Rectal smooth muscle tissue (tissue), 1 donor: Measurements from ENCODE around the gene TRIM2.

Source experiments
- H3K27ac ChIP-seq: one replicate; pipeline ENCODE4 v1.7.0; 2013; ENCODE audit warnings: low read depth, low read length, inconsistent platforms
- H3K27me3 ChIP-seq: one replicate; pipeline ENCODE4 v1.7.0; 2013; ENCODE audit warnings: low read length; ENCODE audit not compliant: control insufficient read depth, insufficient read depth
- H3K36me3 ChIP-seq: one replicate; pipeline ENCODE4 v1.7.0; 2013; ENCODE audit warnings: low read length; ENCODE audit not compliant: control insufficient read depth, insufficient read depth
- H3K4me1 ChIP-seq: one replicate; pipeline ENCODE4 v1.7.0; 2013; ENCODE audit warnings: low read length; ENCODE audit not compliant: control insufficient read depth, insufficient read depth
- H3K4me3 ChIP-seq: one replicate; pipeline ENCODE4 v1.7.0; 2013; ENCODE audit warnings: low read length
- H3K9ac ChIP-seq: one replicate; pipeline ENCODE4 v1.7.0; 2013; ENCODE audit warnings: low read length

Gene TRIM2

GRCh38 chr4:153310793-153311192, 106.5 kb downstream of the TRIM2 start:
- no peaks in the 10 kb centered on the region for H3K27me3 ChIP-seq
- no peak overlapping the region for H3K9ac ChIP-seq
- no peak overlapping the region for H3K27ac ChIP-seq
- H3K36me3 ChIP-seq = no peaks in the 10 kb centered on the region
- H3K4me1 ChIP-seq = no peaks in the 10 kb centered on the region
- no peak overlapping the region for H3K4me3 ChIP-seq

GRCh38 chr4:153314915-153315314, 110.7 kb downstream of the TRIM2 start:
- Histone ChIP-seq H3K4me1 (no peaks in the 10 kb centered on the region), H3K9ac (no peak overlapping the region), H3K36me3 (no peaks in the 10 kb centered on the region), H3K27ac (no peak overlapping the region), H3K27me3 (no peaks in the 10 kb centered on the region), H3K4me3 (no peak overlapping the region)

GRCh38 chr4:153318696-153319320, 114.6 kb downstream of the TRIM2 start:
- Histone ChIP-seq H3K27me3 (no peaks in the 10 kb centered on the region), H3K4me1 (no peaks in the 10 kb centered on the region), H3K9ac (no peak overlapping the region), H3K27ac (no peak overlapping the region), H3K36me3 (peaks cover 5% of the 10 kb centered on the region), H3K4me3 (no peak overlapping the region)

DNA sequence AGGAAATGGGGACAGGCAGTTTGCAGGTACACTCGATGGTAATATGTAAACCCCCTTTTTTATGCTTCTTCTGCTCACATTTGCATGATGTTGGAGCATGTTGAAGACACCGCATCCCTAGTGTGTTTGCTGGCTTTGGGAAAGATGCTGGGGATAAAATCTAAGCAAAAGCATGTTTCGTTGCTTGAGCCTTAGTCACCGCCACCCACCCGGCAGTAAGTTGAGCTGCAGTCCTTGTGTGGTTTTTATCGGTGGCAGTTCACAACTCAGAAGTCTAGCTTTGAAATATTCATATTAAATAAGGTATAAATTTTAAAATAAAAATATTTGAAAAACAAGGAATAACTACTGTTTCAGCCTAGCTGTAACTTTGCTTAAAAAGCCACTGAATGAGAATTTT, 118.5 kb downstream of the TRIM2 start:
- Histone ChIP-seq H3K36me3 (peaks cover 5% of the 10 kb centered on the region), H3K27ac (no peak overlapping the region), H3K4me1 (no peaks in the 10 kb centered on the region), H3K27me3 (no peaks in the 10 kb centered on the region), H3K4me3 (no peak overlapping the region), H3K9ac (no peak overlapping the region)

DNA sequence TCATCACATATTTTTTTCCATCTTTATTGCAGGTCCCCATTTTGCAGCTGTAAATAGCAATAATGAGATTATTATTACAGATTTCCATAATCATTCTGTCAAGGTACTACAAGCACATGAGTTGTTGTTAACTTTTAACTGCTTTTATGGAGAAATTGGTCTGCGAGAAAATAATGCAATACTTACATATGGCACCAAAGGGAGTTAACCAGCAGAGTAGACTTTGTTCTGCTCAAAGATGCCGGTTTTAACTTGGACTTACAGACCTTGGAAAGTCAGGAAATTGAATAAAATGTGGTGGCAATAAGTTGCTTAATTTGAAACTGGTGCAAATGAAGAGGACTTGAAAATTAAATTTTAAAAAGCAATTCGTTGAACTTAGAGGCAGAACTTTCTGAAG, 119.8 kb downstream of the TRIM2 start:
- Histone ChIP-seq H3K36me3 (peaks cover 5% of the 10 kb centered on the region), H3K27ac (no peak overlapping the region), H3K9ac (no peak overlapping the region), H3K4me1 (no peaks in the 10 kb centered on the region), H3K4me3 (no peak overlapping the region), H3K27me3 (no peaks in the 10 kb centered on the region)

DNA sequence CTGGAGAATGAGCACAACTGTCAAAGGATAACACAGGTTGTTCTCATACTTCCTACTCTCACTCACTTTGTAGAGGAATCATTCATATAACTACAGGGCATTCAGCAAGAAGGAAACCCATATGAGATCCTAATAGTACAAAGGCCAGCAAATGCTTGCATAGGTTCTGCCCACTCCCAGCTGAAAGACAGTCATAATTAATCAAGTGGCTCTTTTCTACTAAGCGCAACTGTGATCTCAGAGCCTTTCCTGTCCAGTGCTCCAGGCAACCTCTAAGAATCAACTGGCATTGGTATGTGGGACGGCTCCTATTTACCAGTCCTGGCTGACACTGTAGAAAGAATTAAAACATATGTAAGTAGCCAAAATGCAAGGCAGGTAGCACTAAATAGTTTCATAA, 121.3 kb downstream of the TRIM2 start:
- Histone ChIP-seq H3K36me3 (peaks cover 8% of the 10 kb centered on the region), H3K4me3 (no peak overlapping the region), H3K4me1 (no peaks in the 10 kb centered on the region), H3K27me3 (no peaks in the 10 kb centered on the region), H3K27ac (no peak overlapping the region), H3K9ac (no peak overlapping the region)

DNA sequence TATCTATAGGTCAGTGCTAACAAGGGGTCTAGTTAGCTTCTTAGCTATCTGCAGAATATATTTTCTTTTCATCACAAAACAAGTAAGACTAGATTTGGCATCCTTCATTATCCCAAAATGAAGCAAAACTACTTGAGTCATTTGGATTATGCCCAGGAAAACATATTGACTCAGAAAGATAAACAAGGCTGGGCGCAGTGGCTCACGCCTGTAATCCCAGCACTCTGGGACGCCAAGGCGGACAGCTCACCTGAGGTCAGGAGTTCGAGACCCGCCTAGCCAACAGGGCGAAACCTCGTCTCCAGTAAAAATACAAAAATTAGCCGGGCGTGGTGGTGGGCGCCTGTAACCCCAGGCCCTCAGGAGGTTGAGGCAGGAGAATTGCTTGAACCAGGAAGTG, 122.3 kb downstream of the TRIM2 start:
- H3K27ac ChIP-seq = no peak overlapping the region

DNA sequence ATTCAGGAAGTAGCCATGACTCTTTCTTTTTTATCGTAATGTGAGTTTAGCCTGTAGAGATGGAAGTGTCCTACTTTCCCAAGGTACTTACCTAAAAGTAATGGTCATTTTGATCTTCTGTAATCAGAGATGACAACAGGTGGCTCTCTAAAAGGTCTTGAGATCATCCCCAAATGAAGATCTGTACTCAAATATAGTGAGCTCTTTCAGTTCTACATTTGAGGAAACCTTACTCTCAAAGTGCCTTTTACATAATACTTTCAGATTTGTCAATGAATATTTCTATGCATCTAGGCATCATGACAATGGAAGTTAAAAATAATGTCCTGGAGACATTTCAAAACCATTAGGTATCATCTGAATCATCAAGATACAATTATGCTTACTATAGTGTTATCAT, 123.0 kb downstream of the TRIM2 start:
- no peaks in the 10 kb centered on the region for H3K27me3 ChIP-seq
- no peak overlapping the region for H3K9ac ChIP-seq
- peaks cover 8% of the 10 kb centered on the region for H3K36me3 ChIP-seq
- H3K4me1 ChIP-seq = no peaks in the 10 kb centered on the region
- no peak overlapping the region for H3K27ac ChIP-seq
- H3K4me3 ChIP-seq = no peak overlapping the region

More for the DNA sequence above, 122.3 kb downstream of the TRIM2 start:
- Histone ChIP-seq H3K4me3 (no peak overlapping the region), H3K9ac (no peak overlapping the region), H3K36me3 (peaks cover 8% of the 10 kb centered on the region), H3K4me1 (no peaks in the 10 kb centered on the region), H3K27me3 (no peaks in the 10 kb centered on the region)

DNA sequence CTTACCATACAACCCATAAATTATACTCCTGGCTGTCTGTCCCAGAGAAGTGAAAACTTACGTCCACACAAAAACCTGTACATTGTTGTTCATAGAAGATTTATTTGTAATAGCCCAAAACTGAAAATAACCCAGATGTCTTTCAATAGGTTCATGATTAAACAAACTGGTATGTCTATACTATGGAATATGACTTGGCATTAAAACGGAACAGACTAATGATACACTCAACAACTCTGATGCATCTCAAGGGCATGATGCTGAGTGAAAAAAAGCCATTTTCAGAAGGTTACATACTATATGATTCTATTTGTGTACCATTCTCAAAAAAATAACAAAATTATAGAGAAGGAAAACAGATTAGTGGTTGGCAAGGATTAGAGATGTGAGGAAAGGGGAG, 128.7 kb downstream of the TRIM2 start:
- no peak overlapping the region for H3K27ac ChIP-seq
- no peaks in the 10 kb centered on the region for H3K27me3 ChIP-seq
- peaks cover 3% of the 10 kb centered on the region for H3K36me3 ChIP-seq
- H3K4me3 ChIP-seq = no peak overlapping the region
- no peak overlapping the region for H3K9ac ChIP-seq
- no peaks in the 10 kb centered on the region for H3K4me1 ChIP-seq

DNA sequence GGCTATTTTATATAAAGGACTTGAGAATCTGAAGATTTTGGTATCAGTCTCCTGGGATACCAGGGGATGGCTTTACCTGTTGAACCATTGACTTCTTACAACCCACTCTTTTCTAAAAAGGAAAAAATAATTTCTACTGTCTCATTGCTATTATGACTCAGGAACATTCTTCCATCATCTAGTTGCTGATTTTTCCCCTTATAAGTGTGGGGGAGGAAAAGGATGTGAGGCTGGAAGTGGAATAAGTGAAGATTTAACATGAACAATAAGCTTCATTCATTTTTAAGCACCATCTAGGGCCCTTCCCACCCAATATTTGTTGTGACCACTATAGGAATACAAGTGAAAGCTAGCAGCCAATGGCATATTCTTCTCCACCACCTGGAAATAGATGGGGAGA, 129.6 kb downstream of the TRIM2 start:
- H3K27ac ChIP-seq = no peak overlapping the region
- no peak overlapping the region for H3K4me3 ChIP-seq
- H3K36me3 ChIP-seq = peaks cover 3% of the 10 kb centered on the region
- no peak overlapping the region for H3K9ac ChIP-seq
- no peaks in the 10 kb centered on the region for H3K27me3 ChIP-seq
- no peaks in the 10 kb centered on the region for H3K4me1 ChIP-seq

GRCh38 chr4:153335665-153336064, 131.4 kb downstream of the TRIM2 start:
- H3K4me3 ChIP-seq = no peak overlapping the region
- no peak overlapping the region for H3K27ac ChIP-seq
- H3K27me3 ChIP-seq = no peaks in the 10 kb centered on the region
- H3K4me1 ChIP-seq = no peaks in the 10 kb centered on the region
- no peaks in the 10 kb centered on the region for H3K36me3 ChIP-seq
- H3K9ac ChIP-seq = no peak overlapping the region

GRCh38 chr4:153337686-153338085, 133.4 kb downstream of the TRIM2 start:
- Histone ChIP-seq H3K27ac (no peak overlapping the region), H3K27me3 (no peaks in the 10 kb centered on the region), H3K4me3 (no peak overlapping the region), H3K36me3 (no peaks in the 10 kb centered on the region), H3K4me1 (no peaks in the 10 kb centered on the region), H3K9ac (no peak overlapping the region)

GRCh38 chr4:153341575-153342090, 137.4 kb downstream of the TRIM2 start:
- no peaks in the 10 kb centered on the region for H3K27me3 ChIP-seq
- no peak overlapping the region for H3K27ac ChIP-seq
- H3K4me3 ChIP-seq = no peak overlapping the region
- H3K9ac ChIP-seq = no peak overlapping the region
- H3K36me3 ChIP-seq = no peaks in the 10 kb centered on the region
- H3K4me1 ChIP-seq = no peaks in the 10 kb centered on the region
